BJ (cell line): Measurements from ENCODE around the gene PCP4L1. TPM values are rescaled to one million over a fixed set of nuclear protein-coding genes. Genes with fewer than 3 reads are reported as not detected.
"Not testable (repeated sequence)": the region's sequence is repeated elsewhere in the genome, so short reads cannot be mapped to it uniquely, and the experiment has no call there.

Experiments
- CTCF ChIA-PET: fragments of 350-600 bp; formaldehyde crosslinking; extraction: SDS; loops from one replicate; lab custom pipeline; 2021; ENCODE audit warnings: antibody characterized with exemption, inconsistent platforms; lab: Yijun Ruan, JAX
- POLR2A ChIA-PET: fragments of 300-600 bp; sonication (Branson Sonifier 250); formaldehyde crosslinking; extraction: SDS; loops from one replicate; lab custom pipeline; 2021; ENCODE audit warnings: antibody characterized with exemption; lab: Charles Lee
- DNase-seq: peaks from one replicate; pipeline ENCODE4 v3.0.0-alpha.2; 2011; ENCODE audit warnings: low read depth
- H3K27me3 ChIP-seq: 2 replicates; pipeline ENCODE4 v1.6.0; 2011; ENCODE audit warnings: low read length; ENCODE audit not compliant: control insufficient read depth, insufficient read depth
- H3K36me3 ChIP-seq: 2 replicates; pipeline ENCODE4 v1.5.1; 2011; ENCODE audit warnings: low read length; ENCODE audit not compliant: control insufficient read depth, insufficient read depth
- H3K4me3 ChIP-seq: 2 replicates; pipeline ENCODE4 v1.5.1; 2011; ENCODE audit warnings: low read depth, mild to moderate bottlenecking, control low read depth, low read length
- CTCF ChIP-seq: IDR thresholded peaks from 2 replicates; pipeline ENCODE4 v1.5.1; 2011; ENCODE audit warnings: low read depth, mild to moderate bottlenecking, control low read depth, inconsistent platforms, low read length, moderate library complexity; ENCODE audit not compliant: insufficient read depth
- polyA plus RNA-seq: library from polyadenylated mRNA; depleted of rRNA; stranded (reverse); fragments of >200 nt; gene quantifications from 2 replicates; pipeline ENCODE4 v1.2.3, GENCODE V29; 2011

PCP4L1 gene
- polyA plus RNA-seq, 1 experiment = not detected

- ChIA-PET CTCF (interaction anchor here (1.7 to 1.8 kb wide), 2 partner anchors 12 to 15 kb away, joined by 5 to 7 read pairs; no protein-coding TSS in a partner anchor), POLR2A (no interaction called here)
- TF ChIP-seq CTCF = no peak
- Histone ChIP-seq H3K4me3 (no peak overlapping the region), H3K36me3 (no peaks in the 10 kb centered on the region), H3K27me3 (no peaks in the 10 kb centered on the region; the same call in 1 of the 2 replicates)
- DNase-seq = no peak
Observed at GRCh38 chr1:161241682-161242081, 16.9 kb upstream of the PCP4L1 start.

- ChIA-PET CTCF (interaction anchor here (1.0 to 1.8 kb wide), 3 partner anchors 9 to 15 kb away, joined by 3 to 7 read pairs (median 5); no protein-coding TSS in a partner anchor), POLR2A (no interaction called here)
- no peaks in the 10 kb centered on the region for H3K36me3 ChIP-seq
Observed at GRCh38 chr1:161242313-161242712, 16.2 kb upstream of the PCP4L1 start.

GRCh38 chr1:161244888-161245287 is 13.7 kb upstream of the PCP4L1 start:
- Histone ChIP-seq H3K27me3 (no peaks in the 10 kb centered on the region; the same call in 1 of the 2 replicates), H3K4me3 (no peak overlapping the region), H3K36me3 (no peaks in the 10 kb centered on the region)
- no peak for TF ChIP-seq CTCF
- no peak for DNase-seq
- POLR2A ChIA-PET = no interaction called here
- CTCF ChIA-PET = interaction anchor here (0.6 kb wide), 1 partner anchor 140 kb away, joined by 3 read pairs; no protein-coding TSS in a partner anchor

More at GRCh38 chr1:161242313-161242712, 16.2 kb upstream of the PCP4L1 start:
- DNase-seq = no peak
- Histone ChIP-seq H3K4me3 (no peak overlapping the region), H3K27me3 (no peaks in the 10 kb centered on the region; the same call in 1 of the 2 replicates)
- no peak for TF ChIP-seq CTCF

- ChIA-PET CTCF (interaction anchor here (1.1 to 4.0 kb wide), 2 partner anchors 23 to 132 kb away, joined by 3 to 29 read pairs; partner anchors contain the start of gene TOMM40L), POLR2A (interaction anchor here (0.7 kb wide), 1 partner anchor 24 kb away, joined by 3 read pairs; the partner anchor contains the start of gene TOMM40L)
- not testable (repeated sequence) for H3K27me3 ChIP-seq, H3K36me3 ChIP-seq, H3K4me3 ChIP-seq, DNase-seq
Observed at GRCh38 chr1:161250100-161250499, 8.4 kb upstream of the PCP4L1 start.

GRCh38 chr1:161250829-161251228 is 7.7 kb upstream of the PCP4L1 start:
- no peak for TF ChIP-seq CTCF
- Histone ChIP-seq H3K27me3 (no peaks in the 10 kb centered on the region), H3K36me3 (no peaks in the 10 kb centered on the region), H3K4me3 (no peak overlapping the region)
- POLR2A ChIA-PET = no interaction called here
- CTCF ChIA-PET = interaction anchor here (1.1 to 4.0 kb wide), 2 partner anchors 24 to 131 kb away, joined by 3 to 29 read pairs; partner anchors contain the start of gene TOMM40L
- DNase-seq = no peak
